AG04449 (cell line): ENCODE results near the gene ZNF547.

ENCODE experiments used
- CTCF ChIA-PET: fragments of 350-600 bp; formaldehyde crosslinking; extraction: SDS; loops from one replicate; lab custom pipeline; 2021; ENCODE audit warnings: antibody characterized with exemption; lab: Yijun Ruan, JAX
- POLR2A ChIA-PET: fragments of 400-600, 350-600 bp; formaldehyde crosslinking; extraction: SDS; loops from one replicate; lab custom pipeline; 2020; ENCODE audit warnings: antibody characterized with exemption, inconsistent platforms; lab: Yijun Ruan, JAX
- DNase-seq: peaks from one replicate; pipeline ENCODE4 v3.0.0-alpha.2; 2010; ENCODE audit warnings: low read depth, low spot score
- H3K4me3 ChIP-seq: 2 replicates; pipeline ENCODE4 v1.5.1; 2011; ENCODE audit warnings: low read depth, mild to moderate bottlenecking, control low read depth, low read length
- TF ChIP-seq, protein P1 (sequence below): IDR thresholded peaks from one replicate; pipeline ENCODE4 v1.5.1; 2011; ENCODE audit warnings: mild to moderate bottlenecking, moderate library complexity, low read length, control low read depth, inconsistent platforms; ENCODE audit not compliant: insufficient read depth; ENCODE audit errors: missing control alignments

ZNF547 gene

DNA sequence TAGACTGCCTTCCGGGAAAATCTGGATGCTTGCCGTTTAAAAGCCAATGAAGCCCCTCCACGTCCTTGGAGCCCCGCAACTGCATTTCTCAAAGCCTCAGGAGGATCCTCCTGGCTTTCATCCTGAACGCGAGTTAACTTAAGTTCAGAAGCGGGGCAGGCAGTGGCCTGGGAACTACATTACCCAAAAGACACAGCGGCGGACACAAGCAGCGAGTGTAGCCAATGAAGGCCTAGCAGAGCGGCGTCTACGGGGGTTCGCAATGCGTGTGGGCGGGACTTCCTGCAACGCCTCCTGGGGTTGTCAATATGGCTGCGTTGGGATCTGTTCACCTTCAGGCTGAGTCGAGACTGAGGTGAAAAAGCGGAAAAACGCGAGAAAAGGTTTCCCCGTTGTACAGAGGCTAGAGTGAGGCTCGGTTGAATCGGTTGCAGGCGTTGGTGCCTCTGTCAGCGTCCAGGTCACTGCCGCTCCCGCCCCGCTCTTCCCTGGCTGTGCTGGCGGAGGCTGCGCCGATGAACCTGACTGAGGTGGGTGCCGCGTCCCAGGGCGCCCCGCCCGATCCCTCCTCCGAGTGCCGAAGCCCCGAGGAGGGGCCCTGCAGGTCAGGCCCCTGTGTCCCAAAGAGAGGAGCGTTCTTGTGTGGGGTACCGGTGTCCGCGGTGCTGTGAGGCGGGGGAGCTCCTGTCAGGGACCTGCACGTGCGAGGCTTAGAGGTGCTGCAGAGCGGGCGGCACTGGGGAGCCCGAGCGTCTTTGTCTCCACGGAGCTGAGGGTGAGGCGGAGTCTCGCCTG lies 47.7 kb downstream of the ZNF547 start, which contains the start of gene ZNF17:
TSS of gene ZNF17 (plus strand) at position 285 of the 795 bp plus-strand sequence. CDS start 2,455 bp downstream, outside the sequence.
- ChIA-PET POLR2A (no interaction called here), CTCF (interaction anchor here (1.2 to 2.0 kb wide), 2 partner anchors 13 to 24 kb away, joined by 3 to 4 read pairs; no protein-coding TSS in a partner anchor)
- DNase-seq, result peak; percentile 60
- TF ChIP-seq, protein P1, sequence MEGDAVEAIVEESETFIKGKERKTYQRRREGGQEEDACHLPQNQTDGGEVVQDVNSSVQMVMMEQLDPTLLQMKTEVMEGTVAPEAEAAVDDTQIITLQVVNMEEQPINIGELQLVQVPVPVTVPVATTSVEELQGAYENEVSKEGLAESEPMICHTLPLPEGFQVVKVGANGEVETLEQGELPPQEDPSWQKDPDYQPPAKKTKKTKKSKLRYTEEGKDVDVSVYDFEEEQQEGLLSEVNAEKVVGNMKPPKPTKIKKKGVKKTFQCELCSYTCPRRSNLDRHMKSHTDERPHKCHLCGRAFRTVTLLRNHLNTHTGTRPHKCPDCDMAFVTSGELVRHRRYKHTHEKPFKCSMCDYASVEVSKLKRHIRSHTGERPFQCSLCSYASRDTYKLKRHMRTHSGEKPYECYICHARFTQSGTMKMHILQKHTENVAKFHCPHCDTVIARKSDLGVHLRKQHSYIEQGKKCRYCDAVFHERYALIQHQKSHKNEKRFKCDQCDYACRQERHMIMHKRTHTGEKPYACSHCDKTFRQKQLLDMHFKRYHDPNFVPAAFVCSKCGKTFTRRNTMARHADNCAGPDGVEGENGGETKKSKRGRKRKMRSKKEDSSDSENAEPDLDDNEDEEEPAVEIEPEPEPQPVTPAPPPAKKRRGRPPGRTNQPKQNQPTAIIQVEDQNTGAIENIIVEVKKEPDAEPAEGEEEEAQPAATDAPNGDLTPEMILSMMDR, result no peak
- H3K4me3 ChIP-seq, result peak within 1 kb of the TSS; percentile 98

DNA sequence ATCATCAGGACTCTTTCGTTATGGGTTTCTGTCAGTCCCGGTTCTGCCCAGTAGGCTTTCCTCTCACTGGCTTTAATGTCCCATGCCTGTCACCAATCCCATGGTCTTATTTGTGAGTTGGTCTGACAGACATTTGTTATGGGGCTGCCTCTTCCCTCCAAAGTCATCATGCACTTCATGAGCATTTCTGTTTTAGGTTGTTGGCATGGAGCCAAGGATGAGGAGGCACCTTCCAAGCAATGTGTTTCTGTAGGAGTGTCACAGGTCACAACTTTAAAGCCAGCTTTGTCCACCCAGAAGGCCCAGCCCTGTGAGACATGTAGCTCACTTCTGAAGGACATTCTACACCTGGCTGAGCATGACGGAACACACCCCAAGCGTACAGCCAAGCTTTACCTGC lies 56.1 kb downstream of the ZNF547 start:
- TF ChIP-seq, protein P1, result no peak
- no peak for DNase-seq
- no peak overlapping the region for H3K4me3 ChIP-seq
- ChIA-PET POLR2A (no interaction called here), CTCF (interaction anchor here (1.7 kb wide), 1 partner anchor 13 kb away, joined by 7 read pairs; no protein-coding TSS in a partner anchor)

DNA sequence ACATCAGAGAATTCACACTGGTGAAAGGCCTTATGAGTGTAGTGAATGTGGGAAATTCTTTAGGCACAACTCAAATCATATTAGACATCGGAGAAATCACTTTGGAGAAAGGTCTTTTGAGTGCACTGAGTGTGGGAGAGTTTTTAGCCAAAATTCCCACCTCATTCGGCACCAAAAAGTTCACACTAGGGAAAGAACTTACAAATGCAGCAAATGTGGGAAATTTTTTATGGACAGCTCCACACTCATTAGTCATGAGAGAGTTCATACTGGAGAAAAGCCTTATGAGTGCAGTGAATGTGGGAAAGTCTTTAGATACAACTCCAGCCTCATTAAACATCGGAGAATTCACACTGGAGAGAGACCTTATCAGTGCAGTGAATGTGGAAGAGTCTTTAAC lies 57.7 kb downstream of the ZNF547 start:
- ChIA-PET POLR2A (no interaction called here), CTCF (no interaction called here)
- TF ChIP-seq, protein P1, result no peak
- no peak for DNase-seq
- no peak overlapping the region for H3K4me3 ChIP-seq
